HG03175 (cell line): Measurements from ENCODE around the gene SLC6A12.

Experiments used
- ATAC-seq: cut with Tn5 transposase; IDR thresholded peaks from one replicate; pipeline ENCODE4 v1.9.1; 2021; ENCODE audit warnings: mild to moderate bottlenecking, moderate library complexity; ENCODE audit not compliant: unreplicated experiment

The SLC6A12 gene

DNA sequence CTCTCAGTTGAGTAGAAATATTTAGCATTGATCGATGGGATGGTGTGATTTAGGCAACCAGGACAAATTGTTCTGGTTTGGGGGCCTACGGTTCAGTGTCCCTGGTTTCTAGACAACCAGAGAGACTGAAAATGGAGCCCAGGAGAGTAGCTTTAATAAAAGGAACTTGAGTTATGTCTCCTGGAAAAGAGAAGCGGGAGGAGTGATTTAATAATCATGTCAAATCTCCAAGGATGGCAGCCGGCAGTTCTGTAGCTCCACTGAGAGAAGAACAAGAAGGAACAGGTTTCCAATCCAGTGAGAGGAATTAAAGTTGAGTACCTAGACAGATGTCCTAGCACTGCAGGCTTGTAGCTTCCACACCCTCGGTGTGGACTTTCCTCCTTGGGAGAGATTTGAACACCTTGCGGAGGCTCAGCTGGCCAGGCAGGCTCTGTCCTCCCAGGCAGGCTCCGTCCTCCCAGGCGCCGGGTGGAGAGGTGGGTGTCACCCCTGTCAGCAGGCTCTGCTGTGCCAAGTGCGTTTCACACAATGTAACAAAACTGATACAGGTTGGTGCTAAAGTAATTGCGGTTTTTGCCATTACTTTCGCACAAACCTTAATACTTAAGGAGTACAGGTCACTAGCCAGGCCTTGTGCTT, 45.9 kb downstream of the SLC6A12 start:
- no peak for ATAC-seq

DNA sequence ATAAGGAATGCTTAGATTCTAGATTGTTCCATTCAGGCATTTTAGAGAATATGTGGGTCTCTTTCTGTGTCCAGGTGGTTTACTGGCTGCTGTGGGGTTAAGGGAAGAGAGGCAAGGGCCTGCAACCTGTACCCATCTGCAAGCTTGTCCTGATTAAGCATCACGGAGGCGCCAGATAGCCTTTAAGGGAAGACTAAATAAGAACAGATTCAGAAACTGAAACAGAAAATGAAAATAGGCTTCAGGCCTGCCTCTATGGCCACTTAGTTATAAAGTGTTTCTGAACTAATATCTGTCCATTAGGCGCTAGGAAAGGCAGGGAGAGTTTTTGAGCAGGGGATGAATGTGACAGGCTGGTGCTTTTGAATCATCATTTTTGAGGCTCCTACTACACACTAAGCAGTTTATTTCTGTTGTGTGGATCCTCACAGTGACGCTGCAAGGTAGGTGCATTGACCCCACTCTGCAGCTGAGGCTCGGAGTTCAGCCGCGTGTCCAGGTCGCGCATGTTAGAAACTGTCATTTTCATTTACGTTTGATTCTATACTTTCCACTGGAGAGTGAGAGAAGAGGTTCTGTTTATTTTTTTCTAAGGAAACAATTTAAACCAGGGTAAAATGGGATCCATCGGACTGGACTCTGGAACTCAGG, 47.4 kb downstream of the SLC6A12 start:
- ATAC-seq: no peak

DNA sequence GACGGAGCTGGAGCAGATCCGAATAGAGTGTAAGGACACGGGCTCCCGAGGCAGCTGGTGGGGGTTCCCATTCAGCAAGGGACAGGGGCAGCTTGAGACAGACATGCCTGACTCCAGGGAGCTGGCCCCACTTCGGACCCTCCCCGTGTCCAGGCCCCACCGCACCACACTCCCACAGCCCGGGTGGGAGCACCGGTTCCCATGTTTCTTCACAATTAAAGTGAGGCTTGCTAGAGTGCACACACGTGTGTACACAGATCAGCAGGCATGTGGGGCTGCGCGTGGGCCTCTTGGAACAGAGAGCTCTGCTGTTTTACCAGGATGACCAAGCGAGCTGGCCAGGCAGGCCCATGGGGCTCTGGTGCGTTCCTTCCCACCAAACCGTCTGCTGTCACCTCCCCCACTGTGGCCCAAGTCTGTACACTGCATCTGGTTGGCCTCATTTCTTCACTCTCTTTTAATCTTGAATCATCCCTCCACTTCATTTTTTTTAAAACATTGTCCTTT, 48.0 kb downstream of the SLC6A12 start:
- no peak for ATAC-seq

DNA sequence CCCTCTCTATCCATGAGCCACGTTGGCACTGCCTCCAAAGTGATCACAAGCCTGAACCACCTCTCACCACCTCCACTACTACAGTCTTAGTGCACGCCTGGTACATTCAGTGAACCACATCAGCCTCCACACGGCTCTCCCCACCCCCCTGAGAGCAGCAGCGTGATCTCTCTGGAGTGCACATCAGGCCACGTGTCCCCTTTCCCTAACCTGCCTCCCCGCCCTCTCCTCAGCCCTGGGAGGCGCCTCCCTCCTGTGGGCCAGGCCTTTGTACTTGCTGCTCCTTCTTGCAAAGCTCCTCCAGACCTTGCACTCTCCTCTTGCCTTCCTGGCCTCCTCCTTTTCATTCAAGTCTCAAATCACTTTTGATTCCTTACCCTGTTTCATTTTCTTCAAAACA, 49.8 kb downstream of the SLC6A12 start:
- ATAC-seq: no peak

DNA sequence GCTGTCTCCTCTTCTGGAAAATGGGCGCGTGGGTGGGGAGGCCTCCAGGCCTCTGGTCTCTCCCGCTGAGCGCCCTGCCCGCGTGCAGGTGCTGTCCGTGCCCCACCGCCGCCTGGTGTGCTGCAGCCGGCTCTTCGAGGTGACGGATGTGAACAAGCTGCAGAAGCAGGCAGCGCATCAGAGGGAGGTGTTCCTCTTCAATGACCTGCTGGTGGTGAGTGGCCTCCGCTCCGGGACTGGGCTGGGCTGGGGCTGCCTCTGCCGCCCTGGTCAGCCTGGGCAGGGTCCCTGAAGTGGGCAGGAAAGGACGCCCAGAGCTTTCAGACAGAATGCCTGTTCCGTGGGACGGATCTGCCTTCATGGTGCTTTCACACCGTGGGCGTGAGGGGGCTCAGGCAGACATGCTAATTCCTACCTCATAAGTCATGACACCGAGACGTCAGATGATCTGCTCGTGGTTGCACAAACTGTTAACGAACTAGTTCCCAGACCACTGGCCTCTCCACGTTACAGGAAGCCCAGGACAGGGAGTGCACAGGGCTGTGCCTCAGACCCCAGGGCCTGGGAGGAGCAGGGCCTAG, 50.5 kb downstream of the SLC6A12 start:
- no peak for ATAC-seq

DNA sequence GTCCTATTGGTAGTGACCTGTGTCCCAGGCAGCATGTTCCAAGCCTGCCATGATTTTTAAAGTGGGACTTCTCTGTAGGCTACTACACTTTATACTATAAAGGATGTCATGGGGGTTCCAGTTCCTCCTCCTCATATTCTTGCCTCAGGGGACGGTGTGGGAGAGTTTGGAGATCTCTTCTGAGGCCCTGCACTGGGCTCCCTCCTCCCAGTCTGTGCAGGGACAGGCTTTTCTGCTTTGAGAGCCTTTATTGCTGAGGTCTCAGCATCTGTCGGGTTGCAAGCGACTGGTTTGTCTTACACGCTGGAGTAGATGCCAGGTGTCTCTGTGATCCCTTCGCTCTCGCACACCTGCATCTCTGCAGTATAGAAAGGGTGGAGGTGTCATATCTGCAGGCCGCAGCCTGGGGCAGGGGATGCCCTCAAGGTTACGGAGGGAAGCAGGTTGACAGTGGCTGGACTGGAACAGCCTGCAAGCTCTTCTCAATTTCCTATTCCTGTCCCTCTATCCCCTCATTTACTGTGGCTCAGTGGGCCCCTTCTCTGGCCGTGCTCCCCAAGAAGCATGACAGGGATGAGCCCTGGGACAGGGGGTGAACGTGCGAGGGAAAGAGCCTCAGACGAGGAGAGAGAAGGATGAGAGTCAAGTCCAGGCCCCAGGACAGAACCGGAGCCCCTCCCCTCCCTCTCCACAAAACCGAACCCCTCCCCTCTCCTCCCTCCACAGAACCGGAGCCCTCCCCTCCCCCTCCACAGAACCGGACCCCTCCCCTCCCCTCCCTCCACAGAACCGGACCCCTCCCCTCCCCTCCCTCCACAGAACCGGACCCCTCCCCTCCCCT, 51.3 kb downstream of the SLC6A12 start:
- no peak for ATAC-seq

DNA sequence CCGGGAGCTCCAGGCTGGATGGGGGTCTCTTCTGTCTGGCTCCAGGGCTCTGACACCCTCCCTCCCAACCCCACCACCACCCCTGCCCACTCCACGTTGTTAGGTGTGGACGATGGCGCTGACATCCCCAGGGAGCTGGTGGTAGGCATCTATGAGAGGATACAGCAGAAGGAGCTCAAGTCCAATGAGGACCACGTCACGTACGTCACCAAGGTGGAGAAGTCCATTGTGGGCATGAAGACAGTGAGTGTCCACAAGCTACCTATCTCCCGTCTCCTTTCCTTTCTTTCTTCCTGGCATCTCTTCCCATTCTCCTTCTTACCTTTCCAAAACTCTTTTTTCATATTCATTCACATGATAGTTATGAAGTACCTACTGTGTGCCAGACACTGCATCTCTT, 52.1 kb downstream of the SLC6A12 start:
- no peak for ATAC-seq

DNA sequence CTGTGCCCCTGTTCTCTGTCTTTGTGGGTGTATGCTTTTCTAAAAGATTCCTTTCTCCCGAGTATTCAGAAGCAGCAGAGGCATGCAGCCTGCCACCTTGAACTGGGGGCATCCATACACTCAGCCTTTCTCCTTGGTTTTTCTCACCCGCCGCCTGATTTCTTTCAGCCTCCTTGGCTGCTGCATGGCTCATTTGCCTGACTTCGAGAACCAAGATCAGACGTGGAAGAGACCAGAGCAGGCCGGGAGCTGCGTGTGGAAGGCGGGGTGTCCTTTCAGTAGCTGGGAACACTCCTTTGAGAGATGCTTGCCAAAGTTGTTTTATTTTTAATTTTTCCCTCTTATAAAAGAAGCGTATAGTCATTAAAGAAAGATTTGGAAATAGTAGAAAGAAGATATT, 53.1 kb downstream of the SLC6A12 start:
- no peak for ATAC-seq

DNA sequence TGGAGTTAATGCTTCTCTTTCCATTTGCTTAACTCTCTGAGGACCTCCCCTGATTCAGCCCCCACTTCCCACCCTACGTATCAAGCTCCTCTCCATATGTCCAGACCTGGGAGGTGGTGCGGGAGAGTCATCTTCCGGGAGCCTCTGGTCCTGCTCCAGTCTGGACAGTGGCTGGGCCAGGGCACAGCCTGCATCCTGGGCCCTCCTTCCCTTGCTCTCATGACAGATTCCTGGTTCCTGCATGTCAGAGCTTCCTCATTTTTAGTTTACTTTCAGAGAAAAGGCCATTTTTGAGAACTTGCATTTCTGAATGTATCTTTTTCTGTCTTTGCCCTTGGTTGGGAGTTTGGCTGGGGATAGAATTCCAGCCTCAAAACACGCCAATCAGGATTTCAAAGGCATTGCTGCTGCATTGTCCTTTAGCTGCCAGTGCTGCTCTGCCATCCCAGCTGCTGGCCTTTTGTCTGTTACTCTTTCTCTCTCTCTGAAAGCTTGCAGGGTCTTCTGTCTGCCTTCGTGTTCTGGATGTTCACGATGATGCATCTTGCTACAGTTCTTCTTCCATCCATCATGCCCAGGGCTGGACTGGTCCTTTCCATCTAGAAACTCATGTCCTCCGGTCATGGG, 54.7 kb downstream of the SLC6A12 start:
- ATAC-seq: no peak

DNA sequence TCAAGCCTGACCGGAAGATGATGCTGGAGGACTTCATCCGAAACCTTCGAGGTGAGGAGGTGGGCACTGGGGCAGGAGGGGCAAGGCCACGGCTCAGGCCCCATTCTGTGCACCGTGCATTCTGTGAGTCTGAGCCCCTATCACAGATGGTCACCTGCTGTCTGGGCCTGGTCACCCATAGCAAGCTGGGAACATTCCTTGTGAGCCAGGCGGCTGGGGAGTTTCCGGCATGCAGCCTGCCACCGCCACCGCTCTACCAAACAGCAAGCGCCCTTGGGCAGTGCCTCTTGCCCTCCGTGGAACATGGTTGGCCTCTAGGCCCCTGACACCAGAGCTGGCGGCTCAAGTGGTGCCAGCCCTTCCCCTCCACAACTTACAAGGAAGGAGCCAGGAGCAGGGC, 56.3 kb downstream of the SLC6A12 start:
- ATAC-seq: no peak

DNA sequence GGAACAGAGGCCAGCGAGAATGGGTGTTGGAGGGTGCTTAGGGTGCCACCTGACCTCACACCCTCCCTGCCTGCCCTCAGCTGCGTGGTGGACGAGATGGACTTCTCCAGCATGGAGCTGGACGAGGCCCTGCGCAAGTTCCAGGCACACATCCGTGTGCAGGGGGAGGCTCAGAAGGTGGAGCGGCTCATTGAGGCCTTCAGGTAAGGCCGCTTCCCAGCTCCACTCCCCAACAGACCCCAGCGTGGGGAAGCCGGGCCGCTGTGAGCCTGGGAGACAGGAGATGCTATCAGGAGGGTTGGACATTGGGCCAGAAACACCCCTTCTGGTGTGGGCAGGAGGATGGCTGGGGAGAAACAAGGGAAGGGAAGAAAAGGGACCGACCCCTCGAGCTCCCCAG, 57.0 kb downstream of the SLC6A12 start:
- ATAC-seq: no peak

DNA sequence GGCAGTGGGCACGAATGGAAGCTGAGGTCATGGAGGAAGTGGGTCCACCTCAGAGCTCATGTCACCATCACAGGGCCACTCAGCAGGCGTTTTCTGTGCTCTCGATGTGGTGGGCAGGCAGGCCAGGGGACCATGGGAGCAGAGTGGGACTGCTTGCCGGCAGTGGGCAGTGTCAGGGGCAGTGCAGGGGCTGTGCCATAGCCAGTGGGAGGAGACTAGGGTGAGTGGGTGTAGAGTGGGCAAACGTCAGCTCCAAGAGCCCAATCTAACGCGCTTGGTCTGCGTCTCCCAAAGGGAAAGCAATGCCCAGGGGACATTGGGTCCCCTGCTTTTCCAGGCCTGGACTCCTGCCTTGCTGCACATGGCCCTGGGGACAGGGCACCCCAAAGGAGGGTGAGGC, 58.3 kb downstream of the SLC6A12 start:
- no peak for ATAC-seq

DNA sequence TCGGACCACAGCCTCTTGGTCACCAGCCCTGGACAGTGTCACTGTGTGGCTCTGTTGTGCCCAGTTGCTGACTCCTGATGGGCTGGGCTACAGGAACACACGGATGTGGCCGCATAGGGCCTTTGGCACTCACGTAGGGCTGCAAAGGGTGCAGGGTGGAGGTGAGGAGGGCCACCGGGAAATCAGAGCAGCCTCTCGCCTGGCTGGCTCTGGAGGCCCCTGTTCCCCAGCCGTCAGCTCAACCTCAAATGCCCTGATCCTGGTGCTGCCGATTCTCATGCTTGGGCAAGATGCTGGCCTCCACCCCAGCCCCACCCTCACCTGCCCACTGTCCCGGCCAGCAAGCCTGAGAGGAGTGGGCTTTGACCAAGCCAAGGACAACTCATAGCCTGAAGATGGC, 59.0 kb downstream of the SLC6A12 start:
- ATAC-seq: no peak

DNA sequence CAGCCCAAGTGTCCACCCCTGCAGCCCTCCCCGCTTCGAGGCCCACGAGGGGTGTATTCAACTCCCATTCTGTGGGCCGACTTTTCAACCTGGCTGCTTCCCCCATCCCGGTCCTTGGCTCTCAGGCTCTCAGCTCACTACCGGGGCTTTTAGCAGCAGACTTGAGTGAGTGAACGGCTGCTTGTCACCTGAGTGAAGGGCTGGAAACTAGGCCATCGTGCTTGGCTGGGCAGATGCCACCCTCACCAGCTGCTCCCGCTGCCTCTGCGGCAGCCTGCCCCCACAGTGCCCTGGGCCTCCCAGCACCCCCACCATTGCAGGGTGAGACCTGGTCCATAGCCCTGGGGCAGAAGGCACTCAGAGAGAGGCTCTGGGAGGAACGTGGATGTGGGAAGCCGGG, 59.9 kb downstream of the SLC6A12 start:
- no peak for ATAC-seq

DNA sequence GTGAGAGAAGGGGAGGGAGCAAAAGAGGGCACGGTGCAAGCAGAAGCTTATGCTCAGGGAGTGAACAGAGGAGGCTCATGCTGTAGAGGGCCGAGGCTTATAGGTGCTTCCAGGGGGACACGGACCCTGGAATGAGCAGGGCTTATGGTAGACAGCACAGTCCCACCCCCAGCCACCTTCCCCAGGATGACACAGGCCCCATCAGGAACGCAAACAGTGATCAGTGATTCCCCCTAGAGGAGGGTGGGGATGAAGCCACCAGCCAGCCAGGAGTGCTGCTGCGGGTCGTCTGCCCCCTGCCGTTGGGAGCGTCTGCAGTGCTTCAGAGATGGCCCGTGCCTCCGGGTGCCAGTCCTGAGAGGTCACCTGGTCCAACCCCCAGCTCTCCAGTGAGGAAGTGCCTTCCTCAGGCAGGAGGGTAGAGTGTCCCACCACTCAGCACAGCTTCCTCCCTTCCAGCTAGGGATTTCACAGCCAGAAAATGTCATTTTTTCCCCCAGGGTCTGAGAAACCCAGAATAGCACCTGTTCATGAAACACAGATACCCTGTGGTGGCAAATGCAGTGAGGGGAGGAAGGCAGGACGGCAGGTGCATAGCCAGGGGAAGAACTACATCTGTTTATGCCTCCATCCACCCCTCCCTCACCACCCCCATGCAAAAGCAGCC, 60.7 kb downstream of the SLC6A12 start:
- peak; percentile 68 for ATAC-seq

DNA sequence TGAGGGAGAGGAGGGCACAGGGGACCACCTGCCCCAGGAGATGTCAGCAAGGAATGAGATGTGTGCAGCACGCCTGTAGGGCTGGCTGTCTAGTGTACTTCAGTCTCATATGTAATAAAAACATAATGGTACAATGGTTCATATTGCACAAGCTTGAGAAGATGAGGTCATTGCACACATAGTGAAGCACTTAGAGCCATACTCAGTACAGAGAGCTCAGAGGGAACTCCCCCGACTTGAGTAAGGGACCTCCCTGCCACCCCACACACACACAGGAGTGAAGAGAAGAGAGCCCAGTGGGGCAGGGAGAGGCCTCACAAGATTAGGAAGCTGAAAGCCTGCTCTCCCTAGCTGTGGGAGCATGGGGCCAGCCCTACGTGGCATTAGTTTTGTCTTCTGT, 61.5 kb downstream of the SLC6A12 start:
- ATAC-seq: no peak

DNA sequence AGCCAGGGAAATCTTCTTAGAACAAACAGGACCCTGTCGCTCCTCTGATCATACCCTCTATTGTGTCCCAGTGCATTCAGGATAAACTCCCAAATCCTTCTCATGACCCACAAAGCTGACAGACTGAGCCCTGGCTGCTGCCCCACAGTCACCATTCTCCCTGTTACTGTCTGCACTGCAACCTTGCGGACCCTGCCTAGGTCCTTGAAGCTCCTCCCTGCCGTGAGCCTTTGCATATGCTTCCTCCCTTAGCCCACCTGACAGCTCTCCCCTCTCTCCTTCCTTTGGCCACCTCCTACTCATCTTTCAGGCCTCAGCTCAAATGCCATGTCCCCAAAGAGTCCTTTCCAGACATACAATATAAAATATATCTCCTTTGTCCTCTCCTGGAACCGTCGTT, 62.4 kb downstream of the SLC6A12 start:
- no peak for ATAC-seq

DNA sequence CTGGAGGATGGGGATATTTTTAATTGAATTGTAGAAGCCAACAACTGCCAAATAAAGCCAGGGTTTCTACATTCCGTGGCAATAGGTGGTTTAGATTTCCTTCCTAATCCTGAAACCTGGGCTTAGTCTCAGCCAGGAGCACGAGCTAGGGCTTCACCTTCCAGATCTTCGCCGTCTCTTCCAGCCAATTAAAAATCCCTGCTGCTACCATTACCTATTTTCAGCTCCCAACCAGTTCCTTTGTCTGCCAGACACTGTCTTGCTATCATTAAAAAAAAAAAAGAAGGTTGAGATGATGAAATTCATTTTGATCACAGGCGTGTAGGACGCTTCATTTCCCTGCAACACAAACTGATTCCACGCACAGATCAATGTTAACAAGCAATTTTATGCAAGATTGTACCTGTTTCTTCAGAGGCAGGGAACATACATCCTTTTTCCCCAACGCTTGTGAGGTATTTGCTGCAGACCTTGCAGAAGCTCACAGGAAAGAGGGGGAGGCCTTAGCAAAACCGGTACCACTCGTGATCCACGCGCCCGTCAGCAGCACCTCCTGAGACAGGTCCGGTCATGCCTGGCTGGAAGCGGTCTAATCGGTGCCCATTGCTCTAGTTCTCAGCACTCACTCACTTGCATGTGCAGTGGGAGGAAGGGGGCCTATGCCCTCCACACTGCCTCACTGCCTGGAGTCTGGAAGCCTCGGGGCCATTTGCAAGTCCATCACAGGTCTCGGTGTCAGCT, 65.1 kb downstream of the SLC6A12 start:
- ATAC-seq: no peak

DNA sequence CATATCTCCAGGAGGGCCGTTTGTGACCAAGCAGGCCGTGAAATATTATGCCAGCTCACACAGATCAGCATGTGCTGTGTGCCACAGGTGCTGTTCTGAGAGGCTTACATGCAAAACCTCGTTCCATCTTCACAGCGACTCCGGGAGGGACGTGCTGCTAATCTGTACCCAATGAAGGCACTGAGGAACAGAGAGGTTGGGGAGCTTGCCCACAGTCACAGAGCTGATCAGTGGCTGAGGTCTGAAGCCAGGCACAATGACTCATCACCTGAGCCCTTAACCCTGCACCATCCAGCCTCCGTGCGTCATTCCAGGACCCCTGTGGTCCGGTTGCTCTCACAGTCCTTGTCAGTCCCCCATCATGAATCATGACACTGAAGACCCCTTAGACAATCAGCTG, 66.7 kb downstream of the SLC6A12 start:
- no peak for ATAC-seq
